ENCODE data around the gene OGFOD2.

OGFOD2 gene

GRCh38 chr12:122994140-122994675 is 19.2 kb downstream of the OGFOD2 start:
- no peak for TF ChIP-seq ESRRG (CRISPR knock-in tag; IDR thresholded peaks at IDR 0.05)
- TF ChIP-seq TOX (CRISPR knock-in tag; IDR thresholded peaks at IDR 0.05; ENCODE audit: borderline replicate concordance) = no peak
- no peak for TF ChIP-seq ZC3H10 (CRISPR knock-in tag; IDR thresholded peaks at IDR 0.05)
- no peak for TF ChIP-seq ZNF8 (CRISPR knock-in tag; IDR thresholded peaks at IDR 0.05)
- TF ChIP-seq ZFP30 (CRISPR knock-in tag; IDR thresholded peaks at IDR 0.05) = no peak
- no peak for TF ChIP-seq ZNF565 (CRISPR knock-in tag; conservative IDR thresholded peaks at IDR 0.05; ENCODE audit: low read depth)
- no peak for TF ChIP-seq ARNTL (CRISPR knock-in tag; IDR thresholded peaks at IDR 0.05; ENCODE audit: borderline replicate concordance, low read depth)
- TF ChIP-seq SNAI2 (CRISPR knock-in tag; IDR thresholded peaks at IDR 0.05) = no peak
- no peak for TF ChIP-seq CSDC2 (CRISPR knock-in tag; IDR thresholded peaks at IDR 0.05)
- TF ChIP-seq, protein P1, sequence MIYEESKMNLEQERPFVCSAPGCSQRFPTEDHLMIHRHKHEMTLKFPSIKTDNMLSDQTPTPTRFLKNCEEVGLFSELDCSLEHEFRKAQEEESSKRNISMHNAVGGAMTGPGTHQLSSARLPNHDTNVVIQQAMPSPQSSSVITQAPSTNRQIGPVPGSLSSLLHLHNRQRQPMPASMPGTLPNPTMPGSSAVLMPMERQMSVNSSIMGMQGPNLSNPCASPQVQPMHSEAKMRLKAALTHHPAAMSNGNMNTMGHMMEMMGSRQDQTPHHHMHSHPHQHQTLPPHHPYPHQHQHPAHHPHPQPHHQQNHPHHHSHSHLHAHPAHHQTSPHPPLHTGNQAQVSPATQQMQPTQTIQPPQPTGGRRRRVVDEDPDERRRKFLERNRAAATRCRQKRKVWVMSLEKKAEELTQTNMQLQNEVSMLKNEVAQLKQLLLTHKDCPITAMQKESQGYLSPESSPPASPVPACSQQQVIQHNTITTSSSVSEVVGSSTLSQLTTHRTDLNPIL (CRISPR knock-in tag; IDR thresholded peaks at IDR 0.05; ENCODE audit: low read depth) = no peak
- TF ChIP-seq, protein P2, sequence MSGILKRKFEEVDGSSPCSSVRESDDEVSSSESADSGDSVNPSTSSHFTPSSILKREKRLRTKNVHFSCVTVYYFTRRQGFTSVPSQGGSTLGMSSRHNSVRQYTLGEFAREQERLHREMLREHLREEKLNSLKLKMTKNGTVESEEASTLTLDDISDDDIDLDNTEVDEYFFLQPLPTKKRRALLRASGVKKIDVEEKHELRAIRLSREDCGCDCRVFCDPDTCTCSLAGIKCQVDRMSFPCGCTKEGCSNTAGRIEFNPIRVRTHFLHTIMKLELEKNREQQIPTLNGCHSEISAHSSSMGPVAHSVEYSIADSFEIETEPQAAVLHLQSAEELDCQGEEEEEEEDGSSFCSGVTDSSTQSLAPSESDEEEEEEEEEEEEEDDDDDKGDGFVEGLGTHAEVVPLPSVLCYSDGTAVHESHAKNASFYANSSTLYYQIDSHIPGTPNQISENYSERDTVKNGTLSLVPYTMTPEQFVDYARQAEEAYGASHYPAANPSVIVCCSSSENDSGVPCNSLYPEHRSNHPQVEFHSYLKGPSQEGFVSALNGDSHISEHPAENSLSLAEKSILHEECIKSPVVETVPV (CRISPR knock-in tag; IDR thresholded peaks at IDR 0.05) = no peak
- TF ChIP-seq ZNF70 (CRISPR knock-in tag; IDR thresholded peaks at IDR 0.05) = no peak
- TF ChIP-seq PPARA (CRISPR knock-in tag; IDR thresholded peaks at IDR 0.05; ENCODE audit: borderline replicate concordance) = no peak
- no peak for TF ChIP-seq POU6F1 (CRISPR knock-in tag; IDR thresholded peaks at IDR 0.05; ENCODE audit: borderline replicate concordance, low read depth)
- no peak for TF ChIP-seq ISL1 (CRISPR knock-in tag; IDR thresholded peaks at IDR 0.05)
- no peak for TF ChIP-seq ZFP3 (CRISPR knock-in tag; IDR thresholded peaks at IDR 0.05)
- TF ChIP-seq RARB (CRISPR knock-in tag; IDR thresholded peaks at IDR 0.05) = no peak
- no peak for TF ChIP-seq BACH2 (CRISPR knock-in tag; IDR thresholded peaks at IDR 0.05; ENCODE audit: borderline replicate concordance)

DNA sequence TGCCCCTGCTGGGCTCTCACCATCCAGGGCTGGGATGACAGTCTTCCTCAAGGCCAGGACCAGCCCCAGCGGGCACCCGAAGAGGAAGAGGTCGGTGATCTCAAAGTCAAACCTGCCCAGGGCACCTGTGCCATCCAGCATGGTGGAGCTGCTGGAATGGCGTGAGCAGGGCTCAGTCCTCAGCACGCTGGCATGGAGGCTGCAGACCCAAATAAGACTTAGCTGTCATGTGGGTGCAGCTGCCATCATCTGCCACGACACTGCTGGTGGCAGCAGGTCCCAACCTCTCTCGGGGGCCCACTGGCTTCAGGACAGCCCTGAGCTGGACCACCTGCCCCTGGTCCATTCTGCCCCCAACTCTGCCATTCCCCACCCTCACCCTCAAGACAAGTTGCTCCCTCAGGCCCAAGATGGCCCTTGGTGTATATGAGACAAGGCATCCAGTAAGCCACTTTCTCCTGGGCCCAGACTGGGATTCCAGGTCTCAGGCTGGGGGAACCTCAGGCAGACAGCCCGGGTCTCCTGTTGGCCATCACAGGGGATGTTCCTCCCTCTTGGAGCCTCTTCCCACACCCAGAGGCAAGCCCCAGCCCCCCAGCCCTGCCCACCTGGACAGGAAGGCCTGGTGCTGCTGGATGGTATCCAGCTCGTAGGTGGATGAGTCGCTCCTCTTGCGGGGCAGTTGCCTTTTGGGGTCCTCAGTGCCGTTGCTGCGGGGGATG is 19.9 kb downstream of the OGFOD2 start:
- no peak for TF ChIP-seq ISL1 (CRISPR knock-in tag; IDR thresholded peaks at IDR 0.05)
- TF ChIP-seq ZC3H10 (CRISPR knock-in tag; IDR thresholded peaks at IDR 0.05) = no peak
- TF ChIP-seq BACH2 (CRISPR knock-in tag; IDR thresholded peaks at IDR 0.05; ENCODE audit: borderline replicate concordance) = no peak
- no peak for TF ChIP-seq ZNF70 (CRISPR knock-in tag; IDR thresholded peaks at IDR 0.05)
- no peak for TF ChIP-seq ZNF565 (CRISPR knock-in tag; conservative IDR thresholded peaks at IDR 0.05; ENCODE audit: low read depth)
- no peak for TF ChIP-seq ESRRG (CRISPR knock-in tag; IDR thresholded peaks at IDR 0.05)
- TF ChIP-seq CSDC2 (CRISPR knock-in tag; IDR thresholded peaks at IDR 0.05) = no peak
- TF ChIP-seq, protein P3, sequence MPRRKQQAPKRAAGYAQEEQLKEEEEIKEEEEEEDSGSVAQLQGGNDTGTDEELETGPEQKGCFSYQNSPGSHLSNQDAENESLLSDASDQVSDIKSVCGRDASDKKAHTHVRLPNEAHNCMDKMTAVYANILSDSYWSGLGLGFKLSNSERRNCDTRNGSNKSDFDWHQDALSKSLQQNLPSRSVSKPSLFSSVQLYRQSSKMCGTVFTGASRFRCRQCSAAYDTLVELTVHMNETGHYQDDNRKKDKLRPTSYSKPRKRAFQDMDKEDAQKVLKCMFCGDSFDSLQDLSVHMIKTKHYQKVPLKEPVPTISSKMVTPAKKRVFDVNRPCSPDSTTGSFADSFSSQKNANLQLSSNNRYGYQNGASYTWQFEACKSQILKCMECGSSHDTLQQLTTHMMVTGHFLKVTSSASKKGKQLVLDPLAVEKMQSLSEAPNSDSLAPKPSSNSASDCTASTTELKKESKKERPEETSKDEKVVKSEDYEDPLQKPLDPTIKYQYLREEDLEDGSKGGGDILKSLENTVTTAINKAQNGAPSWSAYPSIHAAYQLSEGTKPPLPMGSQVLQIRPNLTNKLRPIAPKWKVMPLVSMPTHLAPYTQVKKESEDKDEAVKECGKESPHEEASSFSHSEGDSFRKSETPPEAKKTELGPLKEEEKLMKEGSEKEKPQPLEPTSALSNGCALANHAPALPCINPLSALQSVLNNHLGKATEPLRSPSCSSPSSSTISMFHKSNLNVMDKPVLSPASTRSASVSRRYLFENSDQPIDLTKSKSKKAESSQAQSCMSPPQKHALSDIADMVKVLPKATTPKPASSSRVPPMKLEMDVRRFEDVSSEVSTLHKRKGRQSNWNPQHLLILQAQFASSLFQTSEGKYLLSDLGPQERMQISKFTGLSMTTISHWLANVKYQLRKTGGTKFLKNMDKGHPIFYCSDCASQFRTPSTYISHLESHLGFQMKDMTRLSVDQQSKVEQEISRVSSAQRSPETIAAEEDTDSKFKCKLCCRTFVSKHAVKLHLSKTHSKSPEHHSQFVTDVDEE (CRISPR knock-in tag; IDR thresholded peaks at IDR 0.05) = no peak
- no peak for TF ChIP-seq ZNF8 (CRISPR knock-in tag; IDR thresholded peaks at IDR 0.05)
- no peak for TF ChIP-seq POU6F1 (CRISPR knock-in tag; IDR thresholded peaks at IDR 0.05; ENCODE audit: borderline replicate concordance, low read depth)
- no peak for TF ChIP-seq RARB (CRISPR knock-in tag; IDR thresholded peaks at IDR 0.05)
- TF ChIP-seq ZFP30 (CRISPR knock-in tag; IDR thresholded peaks at IDR 0.05) = no peak
- TF ChIP-seq, protein P2 (CRISPR knock-in tag; IDR thresholded peaks at IDR 0.05) = no peak
- TF ChIP-seq ARNTL (CRISPR knock-in tag; IDR thresholded peaks at IDR 0.05; ENCODE audit: borderline replicate concordance, low read depth) = no peak
- TF ChIP-seq TCF4 (CRISPR knock-in tag; IDR thresholded peaks at IDR 0.05; ENCODE audit: borderline replicate concordance) = no peak
- TF ChIP-seq OSR1 (CRISPR knock-in tag; IDR thresholded peaks at IDR 0.05) = no peak
- TF ChIP-seq ZFP3 (CRISPR knock-in tag; IDR thresholded peaks at IDR 0.05) = no peak
- no peak for TF ChIP-seq GLIS3 (CRISPR knock-in tag; IDR thresholded peaks at IDR 0.05)
- TF ChIP-seq, protein P1 (CRISPR knock-in tag; IDR thresholded peaks at IDR 0.05; ENCODE audit: low read depth) = no peak
- ATAC-seq = no peak

More at GRCh38 chr12:122994140-122994675, 19.2 kb downstream of the OGFOD2 start:
- ATAC-seq = no peak
